ENCODE measurements around the gene MSI2.
"Not testable (repeated sequence)": the region's sequence is repeated elsewhere in the genome, so short reads cannot be mapped to it uniquely, and the experiment has no call there.

Gene MSI2

GRCh38 chr17:57294629-57295501 lies 38.5 kb downstream of the MSI2 start:
- peak; percentile 94 for DNase-seq

DNA sequence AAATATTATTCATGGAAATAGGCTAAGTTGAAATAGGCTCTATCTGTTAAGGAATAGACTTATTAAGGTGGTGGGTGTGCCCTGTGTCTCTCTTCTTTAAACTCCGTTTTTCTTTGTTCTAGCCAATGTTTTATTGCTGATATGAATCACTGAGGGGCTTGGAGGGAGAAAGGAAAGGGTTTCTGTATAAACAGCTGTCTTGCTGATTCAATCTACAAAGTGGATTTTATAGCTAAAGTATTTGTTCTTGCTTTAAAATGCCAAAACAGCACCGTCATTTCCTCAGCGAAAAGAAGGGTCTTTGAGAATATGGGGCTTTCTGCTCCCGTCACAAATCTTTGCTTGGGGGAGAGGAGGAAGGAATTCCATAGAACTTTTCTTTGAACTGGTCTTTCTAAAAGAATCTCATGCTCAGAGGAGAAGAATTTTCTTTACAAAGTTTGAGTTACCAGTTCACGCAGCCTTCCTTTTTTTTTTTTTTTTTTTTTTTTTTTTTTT lies 39.3 kb downstream of the MSI2 start:
- no peak for DNase-seq

DNA sequence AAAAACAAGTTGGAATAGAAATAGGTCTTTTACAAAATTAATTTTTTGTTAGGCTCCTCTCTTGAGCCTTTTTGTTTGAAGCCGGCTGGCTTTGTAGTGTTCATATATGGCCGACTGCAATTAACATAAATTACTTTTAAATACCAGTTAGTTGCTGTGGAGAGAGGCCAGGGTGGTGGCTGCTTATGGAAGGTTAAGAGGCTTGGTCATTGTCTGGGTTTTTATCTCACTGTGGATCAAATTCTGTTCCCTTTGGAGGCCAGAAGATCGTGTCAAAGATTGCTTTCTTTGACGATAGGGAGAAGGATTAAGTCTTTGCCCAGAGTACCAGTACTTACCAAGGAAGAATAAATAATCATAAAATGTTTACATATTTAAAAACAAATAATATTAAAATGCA lies 39.9 kb downstream of the MSI2 start:
- DNase-seq: peak; percentile 71

DNA sequence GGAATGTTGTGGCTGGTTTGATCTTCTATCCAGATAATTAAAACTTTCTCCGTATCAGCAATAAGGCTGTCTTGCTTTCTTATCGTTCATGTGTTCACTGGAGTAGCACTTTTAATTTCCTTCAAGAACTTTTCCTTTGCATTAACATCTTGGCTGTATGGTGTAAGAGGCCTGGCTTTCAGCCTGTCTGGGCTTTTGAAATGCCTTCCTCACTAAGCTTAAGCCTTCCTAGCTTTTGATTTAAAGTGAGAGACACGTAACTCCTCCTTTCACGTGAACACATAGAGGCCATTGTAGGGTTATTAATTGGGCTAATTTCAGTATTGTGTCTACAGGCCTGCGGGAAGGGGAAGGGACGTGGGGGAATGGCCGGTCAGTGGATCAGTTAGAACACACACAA lies 42.9 kb downstream of the MSI2 start:
- DNase-seq: no peak

- DNase-seq: not testable (repeated sequence)
Observed at GRCh38 chr17:57300592-57300991, 44.3 kb downstream of the MSI2 start.

DNA sequence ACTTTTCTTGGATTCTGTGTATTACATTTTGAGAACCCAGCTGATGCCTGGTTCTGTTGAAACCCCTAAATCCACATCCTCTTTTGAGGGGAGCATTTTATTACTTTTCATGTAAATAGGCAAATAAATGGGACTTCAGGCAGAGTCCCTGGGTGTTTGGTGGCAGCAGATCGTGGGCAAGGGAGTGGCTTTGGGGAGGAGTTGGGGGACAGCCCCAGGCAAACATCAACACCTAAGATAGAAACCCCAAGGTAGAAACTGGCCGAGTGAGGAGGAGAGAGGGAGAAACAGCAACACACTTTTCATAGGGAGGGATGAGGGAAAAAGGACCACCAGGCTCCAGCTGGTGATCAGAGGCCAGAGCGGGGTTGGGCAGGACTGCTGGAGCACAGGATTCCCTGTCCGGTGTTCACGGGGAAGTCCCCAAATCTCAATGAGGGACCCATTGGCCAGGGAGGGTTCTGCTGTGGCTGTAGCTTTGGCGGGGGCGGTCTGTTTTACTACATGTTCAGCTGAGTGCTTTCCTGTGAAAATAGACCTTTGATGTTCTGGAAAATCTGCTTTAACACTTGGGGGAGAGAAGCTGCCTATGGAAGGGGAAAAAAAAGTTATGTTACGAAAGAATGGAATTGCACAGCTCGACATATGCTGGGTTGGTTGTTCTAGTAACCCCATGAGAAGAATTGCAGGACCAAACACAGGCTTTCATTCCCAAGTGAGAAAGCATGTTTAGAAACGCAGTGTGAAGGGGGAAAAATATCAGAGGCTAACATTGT lies 46.6 kb downstream of the MSI2 start:
- DNase-seq: no peak

GRCh38 chr17:57305144-57305728 lies 48.9 kb downstream of the MSI2 start:
- no peak for DNase-seq

DNA sequence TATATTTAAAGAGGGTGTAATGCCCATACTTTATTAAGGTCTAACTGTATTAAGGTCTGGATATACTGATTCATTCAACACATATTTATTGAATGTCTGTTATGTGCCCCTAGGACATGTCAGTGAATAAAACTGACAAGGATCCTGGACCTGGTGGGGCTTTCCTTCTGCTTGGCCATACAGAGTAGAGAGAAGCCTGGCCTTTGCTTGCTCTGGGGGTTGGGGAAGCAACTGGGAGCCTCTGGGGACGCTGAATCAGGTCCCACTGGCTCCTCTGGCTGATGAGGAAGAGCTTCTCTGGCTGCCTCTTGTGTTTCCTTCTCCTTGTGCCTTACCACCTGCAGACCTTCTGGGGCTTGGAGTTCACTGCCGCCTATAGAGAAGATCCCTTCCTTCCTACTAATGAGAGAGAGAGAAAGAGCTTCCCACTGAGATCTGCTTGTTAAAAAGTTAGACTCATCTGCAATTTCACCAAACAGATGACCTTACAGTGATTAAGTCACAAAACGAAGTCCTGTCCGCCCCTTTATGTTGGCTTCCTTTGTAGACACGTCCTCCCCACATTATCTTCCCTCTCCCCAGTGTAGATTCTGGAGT lies 49.7 kb downstream of the MSI2 start:
- no peak for DNase-seq

DNA sequence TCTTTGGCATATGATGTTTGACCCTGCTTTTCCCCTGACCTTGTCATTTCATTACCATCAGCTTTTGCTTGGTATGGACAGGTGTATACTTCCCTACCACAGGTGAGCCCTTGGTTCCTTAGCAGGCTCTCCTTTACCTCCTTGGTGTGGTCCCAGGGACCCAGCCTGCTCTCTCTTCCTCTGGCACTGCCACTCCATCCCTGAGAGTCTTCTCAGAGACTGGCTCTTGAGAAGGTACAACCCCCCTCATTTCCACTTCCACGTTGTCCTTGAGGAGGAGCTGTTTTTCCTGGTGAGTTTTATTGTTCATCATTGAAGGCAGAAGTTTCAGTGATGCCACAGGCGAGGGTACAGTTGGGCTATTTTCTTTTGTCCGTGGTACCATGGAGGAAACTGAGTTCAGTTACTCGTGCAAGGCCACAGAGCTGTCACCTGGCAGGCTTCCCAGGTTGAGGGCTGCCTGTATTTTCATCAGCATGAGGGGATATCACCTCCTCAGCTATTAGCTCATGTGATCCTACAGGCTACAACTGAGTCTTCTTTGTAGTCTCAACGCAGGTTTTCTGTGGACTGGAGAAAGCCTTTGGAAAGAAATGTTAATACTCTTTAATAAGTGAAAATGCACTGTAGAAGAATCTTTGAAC lies 52.3 kb downstream of the MSI2 start:
- DNase-seq: no peak

DNA sequence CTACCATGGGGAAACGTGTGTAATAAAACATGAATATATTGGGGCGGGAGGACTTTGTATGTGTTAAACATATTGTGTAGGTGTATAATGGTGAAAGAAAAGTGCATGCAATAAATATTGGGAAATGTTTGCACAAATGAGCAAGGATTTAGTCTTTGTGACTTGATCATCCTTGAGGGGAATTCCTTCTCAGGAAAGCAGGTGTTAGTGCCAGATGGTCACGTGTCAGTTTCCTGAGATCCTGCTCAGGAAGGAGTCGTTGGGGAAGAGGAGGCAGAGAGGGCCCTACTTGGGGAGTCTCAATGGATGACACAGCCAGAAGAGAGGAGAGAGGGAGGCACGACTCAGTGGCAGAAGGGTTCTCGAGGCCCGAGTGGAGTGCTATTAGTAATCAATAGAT lies 53.2 kb downstream of the MSI2 start:
- no peak for DNase-seq

GRCh38 chr17:57311281-57312216 lies 55.2 kb downstream of the MSI2 start:
- no peak for DNase-seq

DNA sequence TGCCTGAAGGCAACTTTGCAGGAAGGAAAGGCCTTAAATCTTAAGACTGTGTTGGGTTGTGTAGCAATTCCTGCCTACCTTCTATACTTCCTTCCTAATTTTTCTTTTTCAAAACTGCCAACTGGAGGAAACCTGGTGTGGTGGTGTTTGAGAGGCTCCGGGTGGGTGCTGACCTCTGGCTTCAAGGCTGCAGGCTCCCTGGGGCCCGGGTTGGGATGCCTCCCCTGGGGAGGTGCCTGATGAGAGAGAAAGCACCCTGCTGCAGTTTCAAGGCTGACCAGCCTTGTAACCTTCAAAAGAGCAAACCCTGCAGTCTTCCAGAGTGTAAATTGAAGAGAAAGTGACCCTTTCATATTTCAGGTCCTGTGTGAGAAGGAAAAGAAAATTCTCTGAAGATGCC lies 55.9 kb downstream of the MSI2 start:
- no peak for DNase-seq

- DNase-seq: no peak
Observed at GRCh38 chr17:57313097-57313835, 56.9 kb downstream of the MSI2 start.

GRCh38 chr17:57315061-57316015 lies 59.0 kb downstream of the MSI2 start:
- DNase-seq: no peak

DNA sequence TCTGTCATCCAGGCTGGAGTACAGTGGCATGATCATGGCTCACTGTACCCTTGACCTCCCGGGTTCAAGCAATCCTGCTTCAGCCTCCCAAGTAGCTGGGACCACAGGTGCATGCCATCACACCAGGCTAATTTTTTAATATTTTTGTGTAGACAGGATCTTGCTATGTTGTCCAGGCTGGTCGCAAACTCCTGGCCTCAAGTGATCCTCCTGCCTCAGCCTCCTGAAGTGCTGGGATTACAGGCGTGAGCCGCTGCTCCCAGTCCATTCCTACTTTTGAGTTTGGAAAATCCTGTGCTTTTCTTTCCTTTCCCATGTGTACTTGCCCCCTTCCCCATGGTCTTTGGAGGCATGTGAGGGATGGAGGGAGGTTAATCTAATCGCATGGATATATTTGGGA lies 60.0 kb downstream of the MSI2 start:
- DNase-seq: no peak

GRCh38 chr17:57317079-57317478 lies 60.8 kb downstream of the MSI2 start:
- DNase-seq: no peak

DNA sequence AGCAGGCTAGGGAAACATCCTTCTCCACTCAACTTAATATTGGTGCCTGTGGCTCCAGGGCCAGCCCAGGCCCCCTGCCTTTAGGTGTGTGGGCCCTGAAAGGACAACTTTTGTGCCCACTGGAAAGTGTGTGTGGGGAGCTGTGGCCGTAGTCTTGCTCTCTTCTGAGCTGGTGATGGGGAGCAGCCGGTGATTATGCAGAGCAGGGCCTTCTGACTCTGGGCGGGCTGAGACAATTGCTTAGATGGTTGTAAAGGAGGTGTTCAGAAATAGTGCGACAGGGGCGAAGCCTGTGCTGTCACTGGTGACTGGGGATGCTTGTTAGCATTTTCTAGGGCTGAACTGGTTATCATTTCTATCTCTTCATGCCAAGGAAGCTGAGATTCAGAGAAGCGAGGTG lies 62.6 kb downstream of the MSI2 start:
- DNase-seq: no peak

DNA sequence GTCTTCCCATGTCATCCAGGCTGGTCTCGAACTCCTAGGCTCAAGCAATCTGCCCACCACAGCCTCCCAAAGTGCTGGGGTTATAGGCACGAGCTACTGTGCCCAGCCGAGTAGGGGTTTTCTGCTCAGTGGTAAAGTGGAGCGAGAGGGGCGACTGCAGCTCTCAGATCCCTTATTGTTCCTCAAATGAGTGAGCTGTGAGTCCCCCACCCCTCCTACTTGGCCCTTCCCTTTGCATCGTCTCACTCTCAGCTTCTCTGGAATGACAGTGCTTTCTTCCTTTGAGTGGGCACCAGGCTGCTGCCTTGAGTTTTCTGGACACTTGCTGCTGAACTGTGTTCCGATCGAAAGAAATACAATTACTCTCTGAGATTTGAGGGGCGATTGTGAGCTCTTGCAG lies 63.5 kb downstream of the MSI2 start:
- DNase-seq: no peak

DNA sequence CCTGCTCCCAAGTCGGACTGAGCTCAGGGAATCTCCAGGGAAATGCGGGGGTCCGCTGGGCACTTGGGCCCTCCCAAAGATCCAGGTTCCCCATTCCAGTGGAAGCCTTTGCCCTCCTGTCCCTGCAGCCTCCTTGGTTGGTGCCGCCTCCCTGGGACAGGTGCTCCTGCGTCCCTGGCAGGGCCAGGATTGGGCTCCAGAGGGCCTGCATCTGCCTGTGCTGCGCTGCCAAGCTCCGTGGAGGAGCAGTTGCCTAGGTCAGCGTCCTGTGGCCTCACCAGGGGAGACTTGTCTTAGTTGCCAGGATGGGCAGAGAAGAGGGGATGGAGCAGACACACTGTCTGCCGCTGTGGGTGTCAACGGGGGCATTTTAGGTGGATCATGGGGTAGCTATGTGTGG lies 67.1 kb downstream of the MSI2 start:
- DNase-seq: no peak

GRCh38 chr17:57324060-57324459 lies 67.7 kb downstream of the MSI2 start:
- DNase-seq: no peak

Measured in NCI-H1436 (cell line).